Suprapubic skin (tissue), 4 donors: ENCODE results near the gene NRP2. TPM values are rescaled to one million over a fixed set of nuclear protein-coding genes. Genes with fewer than 3 reads are reported as not detected.

Source experiments
- DNase-seq, 2 donors: peaks; one replicate each; pipeline ENCODE4 v3.0.0-alpha.2; 2019; ENCODE audit warnings: low spot score in 2 of 2
- H3K27ac ChIP-seq: fragments of 200-600 bp; sonication (generic); one replicate; pipeline ENCODE4 v1.5.1; 2019
- H3K27me3 ChIP-seq: fragments of 200-600 bp; sonication (generic); one replicate; pipeline ENCODE4 v1.5.1; 2019
- H3K36me3 ChIP-seq: fragments of 200-600 bp; sonication (generic); one replicate; pipeline ENCODE4 v1.5.1; 2019
- H3K4me1 ChIP-seq: fragments of 200-600 bp; sonication (generic); one replicate; pipeline ENCODE4 v1.5.1; 2019
- H3K4me3 ChIP-seq: fragments of 200-600 bp; sonication (generic); one replicate; pipeline ENCODE4 v1.5.1; 2019; ENCODE audit warnings: mild to moderate bottlenecking
- H3K9me3 ChIP-seq: fragments of 200-600 bp; sonication (generic); one replicate; pipeline ENCODE4 v1.5.1; 2019
- CTCF ChIP-seq, 2 donors: fragments of 200-600 bp in 1 of 2; fragments of 450-650 bp in 1 of 2; sonication (generic) in 1 of 2; IDR thresholded peaks; one replicate each; pipeline ENCODE4 v1.5.1; 2016 to 2019; ENCODE audit warnings: antibody characterized with exemption in 2 of 2, mild to moderate bottlenecking in 1 of 2, moderate library complexity in 1 of 2
- EP300 ChIP-seq: sonication (generic); formaldehyde crosslinking; IDR thresholded peaks from one replicate; pipeline ENCODE4 v1.6.1; 2017; ENCODE audit warnings: antibody characterized with exemption
- POLR2A ChIP-seq, 2 donors: fragments of 450-650 bp; IDR thresholded peaks; one replicate each; pipeline ENCODE4 v1.6.1; 2017; ENCODE audit warnings: antibody characterized with exemption in 2 of 2, mild to moderate bottlenecking in 2 of 2, moderate library complexity in 2 of 2
- POLR2AphosphoS5 ChIP-seq, 3 donors: sonication (generic); formaldehyde crosslinking; IDR thresholded peaks; one replicate each; pipeline ENCODE4 v1.6.1; 2017; ENCODE audit warnings: antibody characterized with exemption in 3 of 3
- WGBS: methylation state at CpG from one replicate; pipeline ENCODE4 v1.1.5; 2018; 5-methylcytosine and 5-hydroxymethylcytosine counted together
- total RNA-seq, 4 donors: library from RNA; depleted of rRNA; stranded (reverse); fragments of >200 nt; gene quantifications; one replicate each; pipeline ENCODE4 v1.1.0, GENCODE V29; 2016

Gene NRP2
- total RNA-seq, 4 donors from 2014 or later: 3.4 to 8.9 (median 6.6) TPM

DNA sequence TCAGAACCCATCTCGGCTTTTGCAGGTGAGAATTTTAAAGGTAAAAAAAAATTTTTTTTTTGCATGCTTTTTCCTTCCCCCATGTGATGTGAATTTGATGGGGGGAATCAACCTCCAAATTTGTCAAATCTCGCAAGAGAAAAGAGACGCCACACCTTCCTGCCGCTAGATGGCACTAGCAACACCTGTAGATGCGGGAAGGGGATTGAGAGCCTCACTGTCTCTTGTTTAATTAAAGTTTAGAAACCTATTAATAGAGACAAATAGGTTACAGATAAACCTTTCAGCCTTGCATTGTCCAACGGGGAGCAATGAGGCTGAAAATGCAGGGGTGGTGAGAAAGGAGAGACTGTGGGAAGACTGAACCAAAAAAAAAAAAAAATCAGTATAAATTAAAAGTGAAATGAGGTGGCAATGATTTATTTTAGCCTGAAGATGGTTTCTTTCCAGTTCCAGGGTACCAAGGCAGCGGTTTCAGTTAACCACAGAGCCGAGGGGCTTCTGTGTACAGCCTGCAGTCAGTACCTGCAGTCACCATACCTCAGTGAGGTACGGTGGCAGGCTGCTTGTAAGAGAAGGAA is 84.6 kb downstream of the NRP2 start:
- peaks cover 18% of the 10 kb centered on the region for H3K4me1 ChIP-seq
- TF ChIP-seq CTCF (IDR thresholded peaks at IDR 0.05) (peak; percentile 38 to 80), POLR2A (IDR thresholded peaks at IDR 0.05) (no peak), EP300 (no peak), POLR2AphosphoS5 (IDR thresholded peaks at IDR 0.05) (no peak)
- DNase-seq: no peak
- WGBS: 17% methylated on average over 9 of the region's 9 CpGs
- no peak overlapping the region for H3K27ac ChIP-seq
- H3K4me3 ChIP-seq: no peak overlapping the region
- peaks cover 3% of the 10 kb centered on the region for H3K27me3 ChIP-seq
- H3K36me3 ChIP-seq: no peaks in the 10 kb centered on the region
- H3K9me3 ChIP-seq: no peaks in the 10 kb centered on the region

DNA sequence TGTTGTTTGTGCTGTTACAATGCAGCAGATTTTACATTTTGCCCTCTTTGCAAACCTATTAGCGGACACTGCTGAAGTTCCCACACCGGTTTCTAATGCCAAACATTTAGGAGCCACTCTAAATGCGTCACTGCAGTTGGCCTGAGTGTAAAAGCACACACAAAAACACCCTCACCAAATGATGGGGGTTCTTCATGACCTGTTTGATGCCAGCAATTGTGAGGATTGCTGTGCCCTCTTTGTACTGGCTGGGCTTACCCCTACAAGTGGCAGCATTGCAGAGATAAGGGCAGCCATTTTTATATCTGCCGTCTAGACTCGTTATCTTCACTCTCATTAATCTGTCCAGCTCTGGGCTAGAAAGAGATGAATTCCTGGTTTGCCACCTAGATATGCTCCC is 85.3 kb downstream of the NRP2 start:
- Histone ChIP-seq H3K4me3 (no peak overlapping the region), H3K9me3 (no peaks in the 10 kb centered on the region), H3K27ac (no peak overlapping the region), H3K27me3 (peaks cover 3% of the 10 kb centered on the region), H3K36me3 (no peaks in the 10 kb centered on the region), H3K4me1 (peaks cover 18% of the 10 kb centered on the region)
- WGBS: 94% methylated on average over 5 of the region's 5 CpGs
- no peak for TF ChIP-seq POLR2A (IDR thresholded peaks at IDR 0.05)
- TF ChIP-seq CTCF (IDR thresholded peaks at IDR 0.05): no peak
- TF ChIP-seq POLR2AphosphoS5 (IDR thresholded peaks at IDR 0.05): no peak
- DNase-seq: no peak

DNA sequence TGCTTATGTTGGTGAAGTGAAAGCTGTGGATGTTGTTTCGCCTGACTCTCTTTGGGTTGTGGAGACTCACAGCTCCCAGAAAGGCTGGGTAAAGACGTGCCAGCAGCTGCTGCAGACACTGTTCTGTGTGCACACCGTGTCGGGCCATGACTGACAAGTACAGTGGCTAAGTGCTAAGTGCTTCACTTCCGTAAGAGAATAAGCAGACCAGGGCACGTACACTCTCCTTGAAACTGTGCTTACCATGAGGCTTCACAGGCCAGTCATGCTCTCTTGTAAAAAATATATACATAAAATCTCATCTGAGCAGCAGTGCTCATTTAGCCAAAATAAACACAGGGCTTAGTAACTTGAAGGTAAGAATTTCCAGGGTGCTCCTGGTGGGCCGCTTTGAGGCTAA is 86.0 kb downstream of the NRP2 start:
- Histone ChIP-seq H3K27ac (no peak overlapping the region), H3K9me3 (no peaks in the 10 kb centered on the region), H3K4me3 (no peak overlapping the region), H3K4me1 (peaks cover 21% of the 10 kb centered on the region), H3K27me3 (peaks cover 3% of the 10 kb centered on the region), H3K36me3 (no peaks in the 10 kb centered on the region)
- no peak for TF ChIP-seq EP300
- TF ChIP-seq POLR2AphosphoS5 (IDR thresholded peaks at IDR 0.05): no peak
- TF ChIP-seq CTCF (IDR thresholded peaks at IDR 0.05): no peak
- no peak for TF ChIP-seq POLR2A (IDR thresholded peaks at IDR 0.05)
- DNase-seq: no peak
- 89% methylated on average over 7 of the region's 7 CpGs for WGBS

- WGBS: 65% methylated on average over 4 of the region's 4 CpGs
- Histone ChIP-seq H3K27ac (no peak overlapping the region), H3K27me3 (peaks cover 3% of the 10 kb centered on the region), H3K9me3 (no peaks in the 10 kb centered on the region), H3K4me3 (no peak overlapping the region), H3K36me3 (no peaks in the 10 kb centered on the region), H3K4me1 (peaks cover 17% of the 10 kb centered on the region)
- TF ChIP-seq POLR2AphosphoS5 (IDR thresholded peaks at IDR 0.05): no peak
- no peak for TF ChIP-seq POLR2A (IDR thresholded peaks at IDR 0.05)
- no peak for TF ChIP-seq EP300
- no peak for DNase-seq
Observed at GRCh38 chr2:205768815-205769494, 86.7 kb downstream of the NRP2 start.

GRCh38 chr2:205769495-205769850 is 87.2 kb downstream of the NRP2 start:
- no peaks in the 10 kb centered on the region for H3K36me3 ChIP-seq
- 70% methylated on average over 3 of the region's 3 CpGs for WGBS
- DNase-seq: no peak
- peaks cover 12% of the 10 kb centered on the region for H3K4me1 ChIP-seq
- no peaks in the 10 kb centered on the region for H3K27me3 ChIP-seq
- no peaks in the 10 kb centered on the region for H3K9me3 ChIP-seq
- no peak overlapping the region for H3K27ac ChIP-seq
- no peak overlapping the region for H3K4me3 ChIP-seq
- TF ChIP-seq EP300 (no peak), POLR2A (IDR thresholded peaks at IDR 0.05) (no peak), CTCF (IDR thresholded peaks at IDR 0.05) (no peak), POLR2AphosphoS5 (IDR thresholded peaks at IDR 0.05) (no peak)
